Testis (tissue), 3 donors: ENCODE measurements around the gene C9orf152. TPM values are rescaled to one million over a fixed set of nuclear protein-coding genes. Genes with fewer than 3 reads are reported as not detected.
"Not testable (repeated sequence)": the region's sequence is repeated elsewhere in the genome, so short reads cannot be mapped to it uniquely, and the experiment has no call there.

Experiments
- DNase-seq: peaks from one replicate; pipeline ENCODE4 v3.0.0-alpha.2; 2019
- H3K27ac ChIP-seq, 2 donors: fragments of 200-600 bp; sonication (generic); one replicate each; pipeline ENCODE4 v1.5.1; 2019
- H3K27me3 ChIP-seq: fragments of 200-600 bp; sonication (generic); one replicate; pipeline ENCODE4 v1.5.1; 2019
- H3K36me3 ChIP-seq: fragments of 200-600 bp; sonication (generic); one replicate; pipeline ENCODE4 v1.5.1; 2017; ENCODE audit warnings: low read depth; ENCODE audit errors: missing control alignments
- H3K4me1 ChIP-seq: fragments of 200-600 bp; sonication (generic); one replicate; pipeline ENCODE4 v1.5.1; 2019
- H3K4me3 ChIP-seq, 2 donors: fragments of 200-600 bp; sonication (generic); one replicate each; pipeline ENCODE4 v1.5.1; 2017 to 2019
- H3K9me3 ChIP-seq: fragments of 200-600 bp; sonication (generic); one replicate; pipeline ENCODE4 v1.5.1; 2017
- CTCF ChIP-seq, 3 experiments: fragments of 450-650 bp in 2 of 3; fragments of 200-600 bp in 1 of 3; sonication (generic) in 1 of 3; IDR thresholded peaks; one replicate each; pipeline ENCODE4 v1.5.1; 2016 to 2019; ENCODE audit warnings: antibody characterized with exemption in 3 of 3, mild to moderate bottlenecking in 2 of 3, moderate library complexity in 1 of 3
- POLR2A ChIP-seq: fragments of 450-650 bp; IDR thresholded peaks from one replicate; pipeline ENCODE4 v1.6.1; 2017; ENCODE audit warnings: antibody characterized with exemption, mild to moderate bottlenecking, moderate library complexity
- WGBS, 2 donors: methylation state at CpG; one replicate each; pipeline ENCODE4 v1.1.5; 2018; 5-methylcytosine and 5-hydroxymethylcytosine counted together
- intact Hi-C: fragments of 100-400 bp; cut with DNase I; formaldehyde crosslinking; loops from one replicate; pipeline ENCODE4 v1.15.1; 2023; ENCODE audit warnings: low total_unique reads
- polyA plus RNA-seq: library from polyadenylated mRNA; stranded (reverse); fragments of 350-450 nt; fragmentation: Illumina TruSeq; extraction: RNeasy Lipid Tissue Mini Kit (QIAGEN cat#74804); gene quantifications from one replicate; pipeline ENCODE4 v1.2.3, GENCODE V29; 2014; ENCODE audit warnings: low read depth, low replicate concordance; ENCODE audit not compliant: insufficient read depth
- total RNA-seq, 2 donors: library from RNA; depleted of rRNA; stranded (reverse); fragments of >200 nt; gene quantifications; one replicate each; pipeline ENCODE4 v1.2.3, GENCODE V29; 2016

C9orf152 gene
- total and polyA plus RNA-seq, 3 donors from 2014 or later = not detected

- no peak for TF ChIP-seq CTCF (IDR thresholded peaks at IDR 0.05)
- TF ChIP-seq POLR2A = no peak
- H3K4me3 ChIP-seq = no peak overlapping the region
- no peaks in the 10 kb centered on the region for H3K9me3 ChIP-seq
- 64 to 79% methylated on average over 4 to 6 of the region's 6 CpGs for WGBS, 2 donors
- DNase-seq = no peak
- no peaks in the 10 kb centered on the region for H3K27me3 ChIP-seq
- no peaks in the 10 kb centered on the region for H3K4me1 ChIP-seq
- no peaks in the 10 kb centered on the region for H3K36me3 ChIP-seq
- no peak overlapping the region for H3K27ac ChIP-seq
- intact Hi-C loops = no loop called here
Measured at GRCh38 chr9:110207071-110207641, 803 bp downstream of the C9orf152 start.

- Histone ChIP-seq H3K9me3 (no peaks in the 10 kb centered on the region), H3K4me1 (no peaks in the 10 kb centered on the region), H3K4me3 (no peak overlapping the region), H3K27me3 (no peaks in the 10 kb centered on the region), H3K27ac (no peak overlapping the region), H3K36me3 (no peaks in the 10 kb centered on the region)
- intact Hi-C loops = no loop called here
- WGBS, 2 donors = 60 to 82% methylated on average over 1 of the region's 1 CpG
- no peak for TF ChIP-seq CTCF (IDR thresholded peaks at IDR 0.05)
- no peak for TF ChIP-seq POLR2A
- DNase-seq = no peak
Measured at GRCh38 chr9:110206389-110206788, 1.6 kb downstream of the C9orf152 start.

GRCh38 chr9:110205612-110206011 lies 2.3 kb downstream of the C9orf152 start:
- H3K27me3 ChIP-seq, H3K36me3 ChIP-seq, H3K4me3 ChIP-seq, DNase-seq, H3K4me1 ChIP-seq, intact Hi-C loops, H3K9me3 ChIP-seq, H3K27ac ChIP-seq: not testable (repeated sequence)
- 71 to 75% methylated on average over 5 of the region's 5 CpGs for WGBS, 2 donors

GRCh38 chr9:110202232-110202631 lies 5.7 kb downstream of the C9orf152 start:
- WGBS, 2 donors = 83 to 89% methylated on average over 6 of the region's 6 CpGs
- H3K27me3 ChIP-seq = no peaks in the 10 kb centered on the region
- no peak for TF ChIP-seq CTCF (IDR thresholded peaks at IDR 0.05)
- TF ChIP-seq POLR2A = no peak

GRCh38 chr9:110199643-110200042 lies 8.3 kb downstream of the C9orf152 start:
- Histone ChIP-seq H3K27ac (no peak overlapping the region), H3K4me3 (no peak overlapping the region), H3K9me3 (no peaks in the 10 kb centered on the region), H3K36me3 (no peaks in the 10 kb centered on the region), H3K4me1 (no peaks in the 10 kb centered on the region), H3K27me3 (no peaks in the 10 kb centered on the region)
- intact Hi-C loops = no loop called here
- no peak for TF ChIP-seq CTCF (IDR thresholded peaks at IDR 0.05)
- TF ChIP-seq POLR2A = no peak
- WGBS, 2 donors = 90 to 94% methylated on average over 2 of the region's 2 CpGs
- DNase-seq = no peak

More at GRCh38 chr9:110202232-110202631, 5.7 kb downstream of the C9orf152 start:
- H3K9me3 ChIP-seq = no peaks in the 10 kb centered on the region
- intact Hi-C loops = no loop called here
- H3K4me3 ChIP-seq = no peak overlapping the region
- H3K27ac ChIP-seq = no peak overlapping the region
- no peaks in the 10 kb centered on the region for H3K4me1 ChIP-seq
- H3K36me3 ChIP-seq = no peaks in the 10 kb centered on the region
- DNase-seq = no peak
